ENCODE results near the gene MUL1. TPM values are rescaled to one million over a fixed set of nuclear protein-coding genes. Genes with fewer than 3 reads are reported as not detected.

The MUL1 gene
- total RNA-seq, 2 donors from 2014 or later, result 32.4 to 41.0 TPM

DNA sequence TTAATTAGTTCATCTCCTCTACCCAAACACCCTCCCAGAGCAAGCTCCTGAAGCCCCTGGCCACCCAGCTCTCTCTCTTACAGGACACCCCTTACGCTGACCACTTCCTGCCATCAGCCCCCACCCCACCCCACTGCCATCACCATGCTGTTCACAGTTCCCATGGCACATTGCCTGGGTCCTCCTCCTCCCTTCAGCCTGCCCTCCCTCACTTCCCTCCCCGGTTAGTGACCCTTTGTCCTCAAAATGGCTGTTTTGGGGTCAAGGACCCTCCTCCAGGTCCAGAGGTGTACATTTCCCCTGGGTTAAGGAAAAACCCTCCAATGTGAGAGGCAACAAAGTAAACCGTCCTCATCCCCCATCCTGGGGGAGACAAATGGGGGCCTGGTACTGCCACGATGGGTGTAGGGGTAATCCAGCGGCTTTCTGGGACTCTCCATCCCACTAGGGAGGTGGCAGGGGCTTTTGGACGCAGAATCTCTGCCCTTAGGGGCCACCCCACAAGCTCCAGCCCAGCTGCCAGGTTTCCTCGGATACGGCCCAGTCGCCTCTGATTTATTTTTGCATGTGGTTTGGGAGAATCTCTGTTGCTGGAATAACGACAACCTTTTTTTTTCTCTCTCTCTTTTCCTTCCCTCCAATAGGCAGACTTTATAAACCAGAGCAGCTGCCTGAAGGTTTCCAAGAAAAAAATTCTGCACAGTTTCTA is 30.4 kb downstream of the MUL1 start:
- intact Hi-C loops (cut with DNase I), result no loop called here
- ATAC-seq (no peak), DNase-seq (no peak)

- ATAC-seq (peak; percentile 39 to 59), DNase-seq (peak; percentile 53)
- intact Hi-C loops (cut with DNase I), result no loop called here
These were observed 31.5 kb downstream of the MUL1 start for GRCh38 chr1:20476265-20477038.

GRCh38 chr1:20474996-20475395 is 33.0 kb downstream of the MUL1 start:
- DNase-seq (no peak), ATAC-seq (no peak)
- intact Hi-C loops (cut with DNase I), result no loop called here

GRCh38 chr1:20474333-20474975 is 33.5 kb downstream of the MUL1 start:
- DNase-seq, result no peak
- no peak for ATAC-seq
- intact Hi-C loops (cut with DNase I), result no loop called here

GRCh38 chr1:20473894-20474293 is 34.1 kb downstream of the MUL1 start:
- ATAC-seq, result no peak
- intact Hi-C loops (cut with DNase I), result no loop called here
- DNase-seq, result no peak

DNA sequence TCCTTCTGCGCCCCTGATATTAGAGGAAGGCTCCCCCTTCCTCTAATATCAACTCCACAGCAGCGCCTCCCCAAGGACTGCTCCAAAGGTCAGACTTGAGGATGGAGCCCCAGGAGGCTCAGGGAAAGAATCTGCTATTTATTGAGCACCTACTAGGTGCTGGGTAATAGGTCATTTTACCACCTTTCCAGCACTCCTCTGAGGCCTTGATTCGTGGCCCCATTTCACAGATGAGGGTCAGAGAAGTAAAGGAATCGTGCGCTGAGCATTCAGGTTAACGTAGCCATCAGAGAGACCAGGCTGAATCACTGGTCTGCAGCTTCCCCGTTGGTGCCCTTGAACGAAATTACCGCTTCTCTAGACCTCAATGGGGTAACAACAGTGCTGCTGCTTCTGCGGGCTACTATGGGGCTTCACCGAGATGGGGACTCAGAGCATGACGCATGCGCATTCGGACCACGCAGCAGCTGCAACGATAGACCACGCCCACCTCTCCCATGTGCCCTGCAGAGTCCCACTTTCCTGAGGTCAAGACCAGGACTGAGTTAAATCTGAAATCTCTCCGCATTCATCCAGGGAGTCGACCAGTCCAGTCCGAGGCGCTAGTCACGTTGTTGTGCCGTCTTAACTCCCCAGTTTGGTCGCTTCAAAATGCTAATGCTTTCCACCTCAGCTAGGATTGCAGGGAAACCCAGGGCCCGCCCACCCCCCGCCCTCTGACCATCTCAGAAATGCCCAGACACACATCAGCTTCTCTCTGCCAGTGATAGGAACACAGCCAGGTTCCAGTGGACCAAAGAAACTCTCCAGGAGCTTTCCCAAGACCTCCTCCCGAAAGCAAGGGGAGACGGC is 34.9 kb downstream of the MUL1 start:
- DNase-seq (peak; percentile 78), ATAC-seq (peak; percentile 65 to 75)
- intact Hi-C loops (cut with DNase I), result no loop called here

DNA sequence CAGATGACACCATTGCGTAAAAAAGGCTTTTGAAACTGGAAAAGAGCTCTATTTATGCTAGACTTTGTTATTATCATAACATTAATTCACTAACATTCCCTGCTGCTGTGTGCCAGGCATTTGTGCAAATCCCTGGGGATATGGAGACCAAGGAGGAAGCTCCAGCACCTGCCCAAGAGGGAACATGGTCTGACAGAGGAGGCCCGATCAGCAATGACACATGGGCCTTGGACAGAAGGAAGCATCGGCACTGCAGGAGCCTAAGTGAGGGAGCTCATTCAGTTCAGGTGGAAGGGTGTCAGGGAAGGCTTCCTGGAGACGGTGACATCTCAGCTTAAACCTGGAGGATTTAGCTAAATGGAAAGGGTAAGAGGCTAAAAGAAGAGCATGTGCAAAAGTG is 35.8 kb downstream of the MUL1 start:
- no peak for ATAC-seq
- intact Hi-C loops (cut with DNase I), result no loop called here

DNA sequence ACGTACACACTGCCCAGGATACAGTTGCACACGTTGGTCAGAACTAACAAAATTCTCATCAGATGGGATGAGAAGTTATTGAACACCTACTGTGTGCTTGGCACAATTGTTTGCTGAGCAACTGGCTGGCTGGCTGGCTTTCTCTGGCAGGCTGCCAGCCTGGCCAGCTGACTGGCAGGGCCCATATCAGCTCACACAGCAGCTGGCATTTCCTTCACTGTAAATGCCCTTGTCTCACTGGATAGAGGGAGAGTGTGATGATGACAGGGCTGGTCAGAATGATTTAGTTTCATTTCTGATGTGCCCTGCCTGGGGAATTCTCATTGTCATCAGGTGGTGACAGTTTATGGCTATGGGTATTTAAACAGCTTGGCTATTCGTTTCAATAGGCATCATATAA is 37.8 kb downstream of the MUL1 start:
- DNase-seq (no peak), ATAC-seq (peak; percentile 58 to 74)
- intact Hi-C loops (cut with DNase I), result no loop called here

More for the DNA sequence above, 35.8 kb downstream of the MUL1 start:
- DNase-seq, result no peak

- intact Hi-C loops (cut with DNase I), result no loop called here
- no peak for ATAC-seq
- no peak for DNase-seq
These were observed 38.4 kb downstream of the MUL1 start for GRCh38 chr1:20469406-20470076.

DNA sequence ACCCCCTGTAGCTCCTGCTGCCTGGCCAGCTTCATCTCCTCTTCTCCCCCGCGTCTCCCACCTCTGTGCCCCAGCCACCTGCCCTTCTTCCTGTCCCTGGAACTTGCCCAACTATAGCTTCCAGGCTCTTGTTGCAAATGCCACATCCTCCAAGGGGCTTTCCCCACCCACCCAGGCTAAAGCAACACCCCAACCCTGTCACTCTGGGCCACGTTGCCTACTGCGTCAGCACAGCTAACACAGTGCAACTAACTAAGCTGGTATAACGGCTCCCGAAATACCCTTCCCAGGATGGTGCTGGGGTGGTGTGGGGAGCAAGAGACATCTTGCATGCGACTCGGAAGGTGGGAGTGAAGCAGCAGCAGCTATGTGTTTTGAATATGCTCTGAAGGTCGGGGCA is 41.7 kb downstream of the MUL1 start:
- no peak for DNase-seq
- no peak for ATAC-seq
- intact Hi-C loops (cut with DNase I), result no loop called here

DNA sequence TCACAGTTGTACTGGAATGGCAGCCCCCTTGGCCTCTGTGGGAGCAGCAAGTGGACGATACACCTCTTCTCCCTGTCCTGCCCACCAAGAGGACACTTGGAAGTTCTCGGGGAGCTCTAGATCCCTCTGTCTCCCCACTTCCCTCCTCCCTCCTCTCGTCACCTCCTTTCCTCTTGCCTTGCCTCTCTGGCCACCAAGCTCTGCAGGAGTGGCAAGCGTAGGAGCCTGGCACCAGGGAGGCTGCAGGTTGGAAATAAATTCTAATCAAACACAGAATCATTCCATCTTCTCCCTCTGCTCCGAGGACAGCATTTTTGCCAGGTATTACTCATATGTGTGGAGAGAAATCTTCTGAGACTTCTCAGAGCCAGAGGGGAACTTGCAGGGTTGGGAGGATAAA is 42.8 kb downstream of the MUL1 start:
- DNase-seq (no peak), ATAC-seq (no peak)
- intact Hi-C loops (cut with DNase I), result no loop called here

DNA sequence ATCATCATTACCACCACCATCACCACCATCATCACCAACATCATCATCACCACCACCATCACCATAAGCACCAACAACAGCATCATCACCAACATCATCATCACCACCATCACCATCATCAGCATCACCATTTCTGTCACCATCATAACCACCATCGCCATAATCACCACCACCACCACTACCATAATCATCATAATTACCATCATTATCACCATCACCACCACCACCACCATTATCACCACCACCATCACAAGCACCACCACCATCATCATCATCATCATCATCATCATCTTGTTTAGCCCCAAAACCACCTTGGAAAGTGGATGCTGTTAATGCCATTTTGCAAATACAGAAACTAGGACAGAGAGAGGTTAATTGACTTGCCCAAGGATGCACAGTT is 44.4 kb downstream of the MUL1 start:
- no peak for ATAC-seq
- DNase-seq, result no peak
- intact Hi-C loops (cut with DNase I), result no loop called here

GRCh38 chr1:20462397-20462796 is 45.6 kb downstream of the MUL1 start:
- ATAC-seq (no peak), DNase-seq (no peak)
- intact Hi-C loops (cut with DNase I), result no loop called here

- ATAC-seq (no peak), DNase-seq (no peak)
- intact Hi-C loops (cut with DNase I), result no loop called here
These were observed 49.2 kb downstream of the MUL1 start for GRCh38 chr1:20458717-20459116.

DNA sequence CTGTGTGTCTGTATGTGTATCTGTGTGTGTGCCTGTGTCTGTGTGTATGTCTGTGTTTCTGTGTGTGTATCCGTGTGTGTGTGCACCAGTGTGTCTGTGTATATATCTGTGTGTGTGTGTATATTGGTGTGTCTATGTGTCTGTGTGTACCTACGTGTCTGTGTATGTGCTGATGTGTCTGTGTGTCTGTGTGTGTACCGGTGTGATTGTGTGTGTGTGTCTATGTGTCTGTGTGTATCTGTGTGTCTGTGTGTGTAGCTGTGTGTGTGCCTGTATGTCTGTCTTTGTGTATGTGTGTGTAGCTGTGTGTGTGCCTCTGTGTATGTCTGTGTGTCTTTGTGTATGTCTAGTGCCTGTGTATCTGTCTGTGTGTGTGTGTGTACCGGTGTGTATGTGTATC is 53.9 kb downstream of the MUL1 start:
- intact Hi-C loops (cut with DNase I), result no loop called here
- DNase-seq (no peak), ATAC-seq (no peak)

GRCh38 chr1:20449735-20450311 is 58.1 kb downstream of the MUL1 start:
- no peak for DNase-seq
- intact Hi-C loops (cut with DNase I), result no loop called here

More at GRCh38 chr1:20449735-20450311, 58.1 kb downstream of the MUL1 start:
- no peak for ATAC-seq
